RPMI7951 (cell line): ENCODE data around the gene BUD23. TPM values are rescaled to one million over a fixed set of nuclear protein-coding genes. Genes with fewer than 3 reads are reported as not detected.
"Not testable (repeated sequence)": the region's sequence is repeated elsewhere in the genome, so short reads cannot be mapped to it uniquely, and the experiment has no call there.

Experiments
- DNase-seq: peaks from one replicate; pipeline ENCODE4 v3.0.0-alpha.2; 2012; ENCODE audit warnings: low read depth
- total RNA-seq: library from RNA; depleted of rRNA; stranded (reverse); fragments of >200 nt; shearing (Covaris generic); gene quantifications from 2 replicates; pipeline ENCODE4 v1.2.3, GENCODE V29; 2014; rRNA removed

The BUD23 gene
- 54.5 and 55.3 TPM in 2 replicates for total RNA-seq

GRCh38 chr7:73683056-73683787 lies at the start of gene BUD23, which contains the start of gene DNAJC30:
TSS of gene BUD23 (plus strand) at chr7:73683597. CDS start at chr7:73683626, 29 bp downstream.
TSS of gene DNAJC30 (minus strand) at chr7:73683453. CDS start at chr7:73683423, 30 bp downstream.
- peak; percentile 93 for DNase-seq

GRCh38 chr7:73633844-73634243 lies 49.6 kb upstream of the BUD23 start:
- DNase-seq, result no peak

GRCh38 chr7:73635428-73636200 lies 47.8 kb upstream of the BUD23 start:
- DNase-seq, result no peak

- no peak for DNase-seq
Observed at GRCh38 chr7:73638911-73639310, 44.5 kb upstream of the BUD23 start.

GRCh38 chr7:73642834-73643233 lies 40.6 kb upstream of the BUD23 start:
- DNase-seq, result no peak

GRCh38 chr7:73644688-73645286 lies 38.6 kb upstream of the BUD23 start:
- no peak for DNase-seq

- DNase-seq, result no peak
Observed at GRCh38 chr7:73645643-73646174, 37.7 kb upstream of the BUD23 start.

GRCh38 chr7:73646785-73647724 lies 36.3 kb upstream of the BUD23 start:
- DNase-seq, result no peak

- DNase-seq, result no peak
Observed at GRCh38 chr7:73647725-73648592, 35.4 kb upstream of the BUD23 start.

GRCh38 chr7:73648593-73649332 lies 34.6 kb upstream of the BUD23 start:
- no peak for DNase-seq

- DNase-seq, result no peak
Observed at GRCh38 chr7:73649576-73649975, 33.8 kb upstream of the BUD23 start.

GRCh38 chr7:73650524-73650923 lies 32.9 kb upstream of the BUD23 start:
- DNase-seq, result no peak

- no peak for DNase-seq
Observed at GRCh38 chr7:73652541-73652949, 30.9 kb upstream of the BUD23 start.

- not testable (repeated sequence) for DNase-seq
Observed at GRCh38 chr7:73655309-73655708, 28.1 kb upstream of the BUD23 start.

- DNase-seq, result no peak
Observed at GRCh38 chr7:73659983-73660382, 23.4 kb upstream of the BUD23 start.

GRCh38 chr7:73660594-73660993 lies 22.8 kb upstream of the BUD23 start:
- not testable (repeated sequence) for DNase-seq

- DNase-seq, result no peak
Observed at GRCh38 chr7:73663033-73663432, 20.4 kb upstream of the BUD23 start.

GRCh38 chr7:73667344-73668102 lies 15.9 kb upstream of the BUD23 start, which contains the start of gene VPS37D:
TSS of gene VPS37D (plus strand) at chr7:73667831. CDS start at chr7:73667959, 128 bp downstream.
- DNase-seq, result peak; percentile 89
